Measurements from ENCODE around the gene OR5AR1. TPM values are rescaled to one million over a fixed set of nuclear protein-coding genes. Genes with fewer than 3 reads are reported as not detected.

The OR5AR1 gene
- not detected in 2 replicates for total RNA-seq

DNA sequence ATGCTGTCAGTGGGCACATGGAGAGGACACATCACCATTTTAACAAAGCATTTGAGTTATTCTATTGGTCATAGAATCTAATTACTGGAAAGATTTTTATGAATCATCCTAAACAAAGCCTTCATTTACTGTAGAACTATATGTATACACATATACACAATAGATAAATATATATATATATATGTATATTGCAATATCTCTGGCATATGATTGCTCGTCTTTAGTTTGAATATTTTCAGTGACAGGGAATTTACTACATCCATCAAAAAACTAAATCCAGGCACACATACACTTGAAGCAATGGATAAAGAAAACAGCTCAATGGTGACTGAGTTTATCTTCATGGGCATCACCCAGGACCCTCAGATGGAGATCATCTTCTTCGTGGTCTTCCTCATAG is at the start of gene OR5AR1:
Gene OR5AR1, plus strand, starts transcription at position 301 of the 400 bp plus-strand sequence. Its CDS starts 0 bp downstream, at position 301.

DNA sequence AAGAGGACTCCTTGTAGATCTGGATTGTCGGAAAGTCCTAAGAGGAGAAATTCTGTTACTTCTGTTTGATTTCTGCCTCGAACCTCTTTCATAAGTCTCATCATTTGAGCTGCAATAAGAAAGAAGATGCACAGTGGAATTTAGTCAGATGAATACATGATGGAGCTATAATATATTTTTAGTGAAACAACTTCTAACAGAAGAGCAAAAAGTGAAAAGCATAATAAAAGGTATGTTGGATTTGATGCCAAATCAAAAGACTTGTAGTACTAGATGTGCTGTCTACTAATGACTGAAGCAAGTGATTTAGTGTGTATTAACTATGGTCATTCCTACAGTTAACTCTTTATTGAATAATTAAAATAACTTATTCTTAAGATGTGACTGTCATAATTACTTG is 21.1 kb upstream of the OR5AR1 start, which contains the start of gene OR5AP2:
Gene OR5AP2, minus strand, starts transcription at position 101 of the 400 bp plus-strand sequence. Its CDS starts 0 bp downstream, at position 101.

DNA sequence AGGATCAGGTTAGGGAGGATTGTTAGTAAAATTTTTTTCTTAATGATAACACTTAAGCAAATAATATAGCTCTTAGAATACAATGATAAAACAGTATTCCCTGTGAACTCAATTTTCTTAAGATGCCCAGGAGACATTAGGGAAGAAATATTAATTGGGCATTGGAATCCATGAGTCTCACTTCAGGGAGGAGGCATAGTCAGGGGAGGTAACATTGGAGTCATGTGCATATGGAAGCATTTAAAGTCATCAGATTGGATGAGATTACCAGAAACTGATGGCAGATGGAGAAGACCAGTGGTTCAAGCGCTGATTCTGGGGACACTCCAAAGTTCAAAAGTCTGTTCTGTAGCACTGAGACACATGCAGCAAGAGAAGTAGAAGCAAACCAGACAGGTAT is 35.3 kb downstream of the OR5AR1 start, which contains the start of gene OR9G1:
Gene OR9G1, plus strand, starts transcription at position 301 of the 400 bp plus-strand sequence. CDS start 1,293 bp downstream, outside the sequence.

Other genes starting within 250 kb of the OR5AR1 start
- not detected in 2 replicates for gene OR5M3, start 190.3 kb upstream of the OR5AR1 start, total RNA-seq
- gene OR5M8, start 172.3 kb upstream of the OR5AR1 start, total RNA-seq = not detected in 2 replicates
- not detected in 2 replicates for gene OR5M11, start 120.4 kb upstream of the OR5AR1 start, total RNA-seq
- not detected in 2 replicates for gene OR5M10, start 86.0 kb upstream of the OR5AR1 start, total RNA-seq
- not detected in 2 replicates for gene OR5M1, start 48.8 kb upstream of the OR5AR1 start, total RNA-seq
- gene OR5AP2, start 21.2 kb upstream of the OR5AR1 start, total RNA-seq = not detected in 2 replicates
- not detected in 2 replicates for gene OR9G1, start 35.4 kb downstream of the OR5AR1 start, total RNA-seq
- not detected in 2 replicates for gene OR9G4, start 85.0 kb downstream of the OR5AR1 start, total RNA-seq

Data from aortic smooth muscle cell (primary cell).